HG02885 (cell line): ENCODE data around the gene CIBAR2.

Experiments used
- ATAC-seq: cut with Tn5 transposase; IDR thresholded peaks from one replicate; pipeline ENCODE4 v1.9.1; 2021; ENCODE audit warnings: mild to moderate bottlenecking; ENCODE audit not compliant: unreplicated experiment, poor library complexity

Gene CIBAR2

GRCh38 chr16:85145188-85145587 is 32.9 kb upstream of the CIBAR2 start:
- ATAC-seq: no peak

- ATAC-seq: no peak
These were observed 32.0 kb upstream of the CIBAR2 start for GRCh38 chr16:85144026-85144915.

- ATAC-seq: no peak
These were observed 30.5 kb upstream of the CIBAR2 start for GRCh38 chr16:85142771-85143211.

- ATAC-seq: no peak
These were observed 29.8 kb upstream of the CIBAR2 start for GRCh38 chr16:85142129-85142513.

GRCh38 chr16:85141491-85142128 is 29.3 kb upstream of the CIBAR2 start:
- no peak for ATAC-seq

GRCh38 chr16:85140455-85141012 is 28.3 kb upstream of the CIBAR2 start:
- no peak for ATAC-seq

GRCh38 chr16:85139881-85140339 is 27.6 kb upstream of the CIBAR2 start:
- ATAC-seq: no peak

- ATAC-seq: no peak
These were observed 26.8 kb upstream of the CIBAR2 start for GRCh38 chr16:85138825-85139627.

GRCh38 chr16:85138073-85138824 is 26.0 kb upstream of the CIBAR2 start:
- no peak for ATAC-seq

- ATAC-seq: no peak
These were observed 25.2 kb upstream of the CIBAR2 start for GRCh38 chr16:85137323-85138072.

GRCh38 chr16:85136702-85137322 is 24.5 kb upstream of the CIBAR2 start:
- ATAC-seq: no peak

- ATAC-seq: no peak
These were observed 24.0 kb upstream of the CIBAR2 start for GRCh38 chr16:85136213-85136701.

- ATAC-seq: no peak
These were observed 22.5 kb upstream of the CIBAR2 start for GRCh38 chr16:85134789-85135142.

GRCh38 chr16:85134076-85134788 is 22.0 kb upstream of the CIBAR2 start:
- ATAC-seq: no peak

GRCh38 chr16:85133290-85133599 is 21.0 kb upstream of the CIBAR2 start:
- ATAC-seq: no peak

GRCh38 chr16:85132456-85133289 is 20.4 kb upstream of the CIBAR2 start:
- ATAC-seq: no peak

- ATAC-seq: no peak
These were observed 18.4 kb upstream of the CIBAR2 start for GRCh38 chr16:85130705-85131028.
